HL-60 (cell line): Measurements from ENCODE around the gene MEIOC.
"Not testable (repeated sequence)": the region's sequence is repeated elsewhere in the genome, so short reads cannot be mapped to it uniquely, and the experiment has no call there.

Experiments
- DNase-seq, 2 experiments: peaks; one replicate each; pipeline ENCODE4 v3.0.0-alpha.2; 2010 to 2020; ENCODE audit warnings: low read depth in 1 of 2, low spot score in 1 of 2
- H3K27ac ChIP-seq: fragments of 250-450 bp; sonication (Bioruptor Pico); replicated peaks from 2 replicates; pipeline ENCODE4 v1.5.1; 2020; ENCODE audit warnings: mild to moderate bottlenecking, moderate library complexity
- H3K27me3 ChIP-seq: fragments of 250-450 bp; sonication (Bioruptor Pico); 2 replicates; pipeline ENCODE4 v1.5.1; 2021; ENCODE audit warnings: mild to moderate bottlenecking, moderate library complexity; ENCODE audit not compliant: insufficient read depth, poor library complexity, severe bottlenecking
- H3K4me3 ChIP-seq: replicated peaks from 2 replicates; pipeline ENCODE4 v1.5.1; 2011; ENCODE audit warnings: mild to moderate bottlenecking, control low read depth, low read length; ENCODE audit not compliant: insufficient read depth
- GABPA ChIP-seq: IDR thresholded peaks from 2 replicates; pipeline ENCODE4 v1.6.1; 2012; ENCODE audit warnings: low read depth
- POLR2AphosphoS5 ChIP-seq: IDR thresholded peaks from 2 replicates; pipeline ENCODE4 v1.6.1; 2012; ENCODE audit warnings: low read depth
- SPI1 ChIP-seq: IDR thresholded peaks from 2 replicates; pipeline ENCODE4 v1.6.1; 2012; ENCODE audit warnings: low read depth, mild to moderate bottlenecking, borderline replicate concordance
- TF ChIP-seq, protein P1 (sequence below): IDR thresholded peaks from 2 replicates; pipeline ENCODE4 v1.6.1; 2012; ENCODE audit warnings: low read depth; ENCODE audit not compliant: insufficient replicate concordance
- TF ChIP-seq, protein P2 (sequence below): IDR thresholded peaks from one replicate; pipeline ENCODE4 v1.5.1; 2011; ENCODE audit warnings: low read length, control low read depth, inconsistent platforms; ENCODE audit not compliant: insufficient read depth

MEIOC gene

DNA sequence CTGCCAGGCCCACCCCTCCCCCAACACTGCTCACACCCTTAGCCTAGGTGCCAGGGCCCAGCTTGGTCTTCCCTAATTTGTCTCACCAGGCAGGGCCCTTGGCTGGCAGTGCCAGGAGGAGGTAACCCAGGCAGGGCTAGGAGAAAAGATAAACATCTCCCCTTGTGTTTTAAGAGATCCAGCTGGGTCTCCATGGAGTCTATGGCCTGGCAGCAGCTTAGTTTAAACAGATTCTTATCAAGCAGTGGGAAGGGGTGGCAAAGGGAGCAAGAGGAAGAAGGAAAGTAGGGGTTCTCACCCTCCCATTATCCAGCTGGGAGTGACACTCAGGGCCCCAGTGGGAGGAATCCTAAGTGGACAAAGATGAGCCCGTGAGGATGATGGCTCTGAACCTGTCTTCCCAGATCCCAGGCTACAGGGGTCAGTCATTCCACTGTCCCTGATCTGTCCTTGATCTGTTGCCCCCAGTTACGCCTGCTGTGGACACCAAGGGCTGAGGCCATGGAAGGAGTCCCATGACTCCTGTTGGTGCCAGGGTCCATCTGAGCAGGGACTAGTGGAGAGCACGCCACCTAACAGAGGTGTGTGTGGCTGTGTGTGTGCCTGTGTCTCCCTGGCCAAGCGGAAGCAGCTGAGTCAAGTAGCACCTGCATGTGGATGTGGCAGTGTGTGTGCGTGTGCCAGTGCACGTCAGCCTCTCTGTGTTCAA lies 47.4 kb upstream of the MEIOC start:
- Histone ChIP-seq H3K27ac (no peak overlapping the region), H3K4me3 (no peak overlapping the region), H3K27me3 (no peaks in the 10 kb centered on the region)
- no peak for DNase-seq
- TF ChIP-seq GABPA (no peak), SPI1 (no peak), POLR2AphosphoS5 (no peak)
- TF ChIP-seq, protein P1, sequence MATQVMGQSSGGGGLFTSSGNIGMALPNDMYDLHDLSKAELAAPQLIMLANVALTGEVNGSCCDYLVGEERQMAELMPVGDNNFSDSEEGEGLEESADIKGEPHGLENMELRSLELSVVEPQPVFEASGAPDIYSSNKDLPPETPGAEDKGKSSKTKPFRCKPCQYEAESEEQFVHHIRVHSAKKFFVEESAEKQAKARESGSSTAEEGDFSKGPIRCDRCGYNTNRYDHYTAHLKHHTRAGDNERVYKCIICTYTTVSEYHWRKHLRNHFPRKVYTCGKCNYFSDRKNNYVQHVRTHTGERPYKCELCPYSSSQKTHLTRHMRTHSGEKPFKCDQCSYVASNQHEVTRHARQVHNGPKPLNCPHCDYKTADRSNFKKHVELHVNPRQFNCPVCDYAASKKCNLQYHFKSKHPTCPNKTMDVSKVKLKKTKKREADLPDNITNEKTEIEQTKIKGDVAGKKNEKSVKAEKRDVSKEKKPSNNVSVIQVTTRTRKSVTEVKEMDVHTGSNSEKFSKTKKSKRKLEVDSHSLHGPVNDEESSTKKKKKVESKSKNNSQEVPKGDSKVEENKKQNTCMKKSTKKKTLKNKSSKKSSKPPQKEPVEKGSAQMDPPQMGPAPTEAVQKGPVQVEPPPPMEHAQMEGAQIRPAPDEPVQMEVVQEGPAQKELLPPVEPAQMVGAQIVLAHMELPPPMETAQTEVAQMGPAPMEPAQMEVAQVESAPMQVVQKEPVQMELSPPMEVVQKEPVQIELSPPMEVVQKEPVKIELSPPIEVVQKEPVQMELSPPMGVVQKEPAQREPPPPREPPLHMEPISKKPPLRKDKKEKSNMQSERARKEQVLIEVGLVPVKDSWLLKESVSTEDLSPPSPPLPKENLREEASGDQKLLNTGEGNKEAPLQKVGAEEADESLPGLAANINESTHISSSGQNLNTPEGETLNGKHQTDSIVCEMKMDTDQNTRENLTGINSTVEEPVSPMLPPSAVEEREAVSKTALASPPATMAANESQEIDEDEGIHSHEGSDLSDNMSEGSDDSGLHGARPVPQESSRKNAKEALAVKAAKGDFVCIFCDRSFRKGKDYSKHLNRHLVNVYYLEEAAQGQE, result no peak
- TF ChIP-seq, protein P2, sequence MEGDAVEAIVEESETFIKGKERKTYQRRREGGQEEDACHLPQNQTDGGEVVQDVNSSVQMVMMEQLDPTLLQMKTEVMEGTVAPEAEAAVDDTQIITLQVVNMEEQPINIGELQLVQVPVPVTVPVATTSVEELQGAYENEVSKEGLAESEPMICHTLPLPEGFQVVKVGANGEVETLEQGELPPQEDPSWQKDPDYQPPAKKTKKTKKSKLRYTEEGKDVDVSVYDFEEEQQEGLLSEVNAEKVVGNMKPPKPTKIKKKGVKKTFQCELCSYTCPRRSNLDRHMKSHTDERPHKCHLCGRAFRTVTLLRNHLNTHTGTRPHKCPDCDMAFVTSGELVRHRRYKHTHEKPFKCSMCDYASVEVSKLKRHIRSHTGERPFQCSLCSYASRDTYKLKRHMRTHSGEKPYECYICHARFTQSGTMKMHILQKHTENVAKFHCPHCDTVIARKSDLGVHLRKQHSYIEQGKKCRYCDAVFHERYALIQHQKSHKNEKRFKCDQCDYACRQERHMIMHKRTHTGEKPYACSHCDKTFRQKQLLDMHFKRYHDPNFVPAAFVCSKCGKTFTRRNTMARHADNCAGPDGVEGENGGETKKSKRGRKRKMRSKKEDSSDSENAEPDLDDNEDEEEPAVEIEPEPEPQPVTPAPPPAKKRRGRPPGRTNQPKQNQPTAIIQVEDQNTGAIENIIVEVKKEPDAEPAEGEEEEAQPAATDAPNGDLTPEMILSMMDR, result no peak

DNA sequence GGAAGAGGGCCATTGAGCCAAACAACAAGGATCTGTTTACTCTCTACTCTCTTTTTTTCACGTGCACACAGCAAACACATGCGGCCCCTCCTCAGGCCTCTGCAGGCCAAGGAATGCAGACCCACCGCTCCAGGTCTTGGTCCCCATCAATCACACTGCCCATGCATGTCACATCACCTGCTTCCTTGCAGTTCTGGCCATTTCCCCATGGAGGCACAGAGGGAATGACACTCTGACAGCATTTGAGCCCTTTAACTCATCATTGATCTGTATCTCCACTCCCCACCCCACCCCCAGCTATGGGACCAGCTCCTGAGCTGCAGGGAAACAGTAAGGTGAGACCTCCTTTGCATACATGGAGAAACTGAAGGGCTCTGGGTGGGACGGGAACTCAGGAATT lies 45.9 kb upstream of the MEIOC start:
- TF ChIP-seq SPI1 (no peak), GABPA (no peak)

DNA sequence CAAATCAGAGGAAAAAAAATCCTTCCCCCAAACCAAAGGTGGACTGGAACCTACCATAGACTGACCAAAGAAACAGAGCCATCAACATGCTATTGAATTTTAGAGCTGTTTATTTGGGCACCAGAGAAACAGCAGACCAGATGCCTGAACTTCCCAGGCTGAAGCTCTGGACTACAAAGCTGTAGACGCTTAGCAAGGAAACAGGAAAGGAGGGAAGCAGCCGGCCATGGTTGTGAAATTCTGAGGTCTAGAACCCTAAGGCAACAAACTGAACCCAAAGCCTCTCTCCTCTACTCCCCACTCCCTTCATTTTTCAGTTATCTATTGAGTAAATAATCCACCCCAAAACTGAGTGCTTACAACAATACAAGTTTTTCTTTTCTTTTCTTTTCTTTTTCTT lies 45.4 kb upstream of the MEIOC start:
- no peak for TF ChIP-seq GABPA
- TF ChIP-seq, protein P1, result no peak
- TF ChIP-seq POLR2AphosphoS5, result no peak
- TF ChIP-seq SPI1, result peak; percentile 25; the same call in 1 of the 2 replicates
- Histone ChIP-seq H3K4me3 (no peak overlapping the region), H3K27ac (0 out of 2 replicates have a peak overlapping the region, but pooled peaks have one; percentile 20), H3K27me3 (no peaks in the 10 kb centered on the region)
- peak; percentile 66 to 74 for DNase-seq

More for the DNA sequence above, 45.9 kb upstream of the MEIOC start:
- H3K27ac ChIP-seq, result 0 out of 2 replicates have a peak overlapping the region, but pooled peaks have one; percentile 20
- no peak for DNase-seq
- no peak overlapping the region for H3K4me3 ChIP-seq
- no peaks in the 10 kb centered on the region for H3K27me3 ChIP-seq

DNA sequence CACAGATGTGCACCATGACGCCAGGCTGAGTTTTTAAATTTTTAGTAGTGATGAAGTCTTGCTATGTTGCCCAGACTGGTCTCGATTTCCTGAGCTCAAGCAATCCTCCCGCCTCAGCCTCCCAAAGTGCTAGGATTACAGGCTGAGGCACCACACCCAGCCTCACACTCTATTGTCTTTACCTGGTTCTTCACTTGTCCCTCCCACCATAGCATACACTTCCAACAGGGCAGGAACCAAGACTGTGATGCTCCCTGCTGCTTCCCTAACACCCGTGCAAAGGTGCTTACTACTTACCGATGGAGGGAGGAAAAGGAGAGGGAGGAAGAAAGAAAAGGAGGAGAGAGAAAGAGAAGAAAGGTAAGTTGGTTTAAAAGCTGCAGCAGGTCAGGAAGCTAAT lies 41.4 kb upstream of the MEIOC start:
- DNase-seq, result no peak
- no peak overlapping the region for H3K4me3 ChIP-seq
- H3K27me3 ChIP-seq, result no peaks in the 10 kb centered on the region
- H3K27ac ChIP-seq, result no peak overlapping the region
- no peak for TF ChIP-seq SPI1
- TF ChIP-seq GABPA, result no peak
- TF ChIP-seq, protein P2, result no peak
- TF ChIP-seq, protein P1, result no peak
- TF ChIP-seq POLR2AphosphoS5, result no peak

DNA sequence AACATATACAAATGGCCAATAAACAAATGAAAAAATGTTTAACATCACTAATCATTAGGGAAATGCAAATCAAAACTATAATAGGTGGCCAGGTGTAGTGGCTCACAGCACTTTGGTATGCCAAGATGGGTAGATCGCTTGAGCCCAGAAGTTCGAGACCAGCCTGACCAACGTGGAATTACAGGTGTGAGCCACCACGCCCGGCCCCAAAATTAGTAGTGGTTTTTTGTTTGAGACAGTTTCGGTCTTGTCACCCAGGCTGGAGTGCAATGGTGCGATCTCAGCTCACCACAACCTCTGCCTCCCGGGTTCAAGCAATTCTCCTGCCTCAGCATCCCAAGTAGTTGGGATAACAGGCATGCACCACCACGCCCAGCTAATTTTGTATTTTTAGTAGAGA lies 37.6 kb upstream of the MEIOC start:
- DNase-seq, H3K27ac ChIP-seq, H3K4me3 ChIP-seq, H3K27me3 ChIP-seq: not testable (repeated sequence)
